GM18507 (cell line): ENCODE measurements around the gene SLC9A3.
"Not testable (repeated sequence)": the region's sequence is repeated elsewhere in the genome, so short reads cannot be mapped to it uniquely, and the experiment has no call there.

Source experiments
- DNase-seq: peaks from one replicate; pipeline ENCODE4 v3.0.0; 2011; ENCODE audit warnings: low read depth; ENCODE audit not compliant: insufficient read length; ENCODE audit errors: extremely low spot score
- FAIRE-seq: peaks from 2 replicates; lab custom pipeline; 2011; peaks lifted over from hg19 to GRCh38; lab: Jason Lieb, UNC

The SLC9A3 gene

DNA sequence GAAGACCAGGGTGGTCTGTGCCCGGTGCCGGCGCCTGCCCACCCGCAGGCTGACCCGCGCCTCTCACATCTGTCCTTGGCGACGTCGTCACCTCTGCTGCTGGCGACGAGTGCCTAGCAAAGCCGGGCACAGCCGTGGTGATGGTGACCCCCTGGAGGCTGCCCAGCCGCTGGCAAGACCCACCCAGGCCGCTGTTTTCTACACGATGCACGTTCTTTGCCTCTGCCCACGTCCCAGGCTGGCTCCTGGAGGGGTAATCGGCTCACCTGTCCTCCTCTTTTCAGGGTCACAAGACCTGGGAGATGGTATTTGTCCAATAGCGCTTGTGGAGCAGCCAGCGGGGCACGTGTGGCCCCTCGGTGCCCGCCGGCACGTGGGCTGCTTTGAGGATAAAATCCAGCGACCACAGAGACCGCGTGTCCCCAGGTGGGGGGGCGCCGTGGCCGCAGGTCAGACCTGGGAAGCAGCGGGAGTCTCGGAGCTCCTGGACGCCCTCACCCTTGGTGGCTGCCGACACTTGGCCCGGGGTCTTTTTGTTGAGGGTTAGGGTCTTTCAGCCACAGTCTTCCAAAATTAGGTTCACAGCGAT, 29.5 kb downstream of the SLC9A3 start:
- DNase-seq (no peak), FAIRE-seq (no peak)

DNA sequence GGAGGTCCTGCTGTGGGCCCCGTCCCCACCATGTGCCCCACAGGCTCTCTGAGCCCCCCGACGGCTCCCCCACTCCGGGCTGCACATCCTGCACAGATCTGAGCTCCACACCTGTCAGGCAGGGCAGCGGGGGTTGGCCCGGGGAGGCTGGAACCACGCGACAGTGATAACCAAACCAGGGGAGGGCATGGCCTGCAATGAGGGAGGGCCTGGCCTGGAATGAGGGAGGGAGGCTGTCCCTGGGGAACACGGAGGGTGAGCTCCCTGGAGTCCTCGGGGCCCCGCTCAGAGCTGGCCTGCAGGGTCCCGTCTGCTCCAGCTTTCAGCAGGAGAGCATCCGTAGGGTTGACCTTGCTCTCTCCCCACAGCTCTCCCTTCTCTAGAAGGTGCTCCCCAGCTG, 30.5 kb downstream of the SLC9A3 start:
- FAIRE-seq (no peak), DNase-seq (no peak)

DNA sequence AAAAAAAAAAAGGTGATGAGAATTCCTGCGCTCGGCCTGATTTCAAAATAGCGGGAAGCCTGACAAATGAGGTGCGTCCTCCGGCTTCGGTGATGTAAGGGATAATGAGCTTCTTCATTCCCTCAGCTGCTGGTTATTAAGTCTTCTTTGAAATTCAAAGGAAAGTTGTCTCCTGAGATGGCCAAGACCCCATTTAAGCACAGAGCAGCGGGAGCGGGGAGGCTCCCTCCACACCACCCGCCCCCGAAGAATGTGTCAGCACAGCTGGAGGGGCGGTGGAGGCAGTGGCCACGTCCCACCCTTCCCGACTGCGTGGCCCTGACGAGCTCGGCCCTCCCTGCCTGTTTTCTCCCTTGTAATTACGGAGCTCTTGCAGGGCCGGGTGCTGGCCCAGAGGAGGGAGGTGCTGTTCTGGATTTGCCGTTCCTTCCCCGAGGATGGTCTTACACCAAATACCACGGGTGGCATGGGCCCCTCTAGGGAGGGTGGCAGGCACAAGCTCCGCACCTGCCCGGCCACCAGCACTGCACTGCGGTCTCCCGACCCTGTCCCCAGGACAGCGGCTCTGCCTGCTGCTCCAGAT, 31.0 kb downstream of the SLC9A3 start:
- DNase-seq = no peak
- no peak for FAIRE-seq

DNA sequence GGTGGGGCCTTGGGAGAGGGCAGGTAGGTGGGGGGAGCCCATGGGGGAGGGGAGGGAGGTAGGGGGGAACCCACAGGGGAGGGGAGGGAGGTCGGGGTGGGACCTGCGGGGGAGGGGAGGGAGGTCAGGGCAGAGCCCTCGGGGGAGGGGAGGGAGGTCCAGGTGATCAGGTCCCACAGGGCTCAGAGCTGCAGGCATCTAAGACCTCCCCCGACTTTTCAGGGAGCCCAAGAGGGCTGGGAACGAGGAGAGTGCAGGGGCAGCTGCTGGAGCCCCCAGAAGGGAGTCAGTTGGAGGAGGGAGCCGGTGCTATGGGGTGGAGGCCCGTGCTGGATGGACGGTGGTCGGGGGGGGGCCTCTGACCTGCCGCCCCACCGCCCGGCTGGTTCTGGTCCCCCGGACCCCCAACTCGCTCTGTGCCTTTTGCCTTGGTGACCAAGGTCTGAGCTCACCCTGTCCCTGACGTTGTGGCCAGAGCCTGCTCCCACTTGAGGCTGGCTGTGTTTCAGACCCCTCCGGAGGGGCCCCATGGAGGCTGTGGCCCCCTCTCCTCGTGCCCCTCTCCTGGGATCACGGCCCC, 31.8 kb downstream of the SLC9A3 start:
- DNase-seq (no peak), FAIRE-seq (no peak)

DNA sequence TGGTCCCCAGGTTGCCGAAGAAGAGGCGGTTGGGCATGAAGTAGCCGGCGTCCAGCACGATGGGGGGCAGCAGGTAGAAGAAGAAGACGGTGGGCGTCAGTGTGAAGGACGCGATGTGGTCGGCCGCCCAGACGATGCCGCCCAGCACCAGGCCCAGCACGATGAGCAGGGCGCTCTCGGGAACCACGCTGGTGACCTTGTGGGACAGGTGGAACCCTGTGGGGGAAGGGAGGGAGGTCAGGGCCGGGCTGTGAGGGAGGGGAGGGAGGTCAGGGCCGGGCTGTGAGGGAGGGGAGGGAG, 32.4 kb downstream of the SLC9A3 start:
- DNase-seq = no peak
- FAIRE-seq = no peak

DNA sequence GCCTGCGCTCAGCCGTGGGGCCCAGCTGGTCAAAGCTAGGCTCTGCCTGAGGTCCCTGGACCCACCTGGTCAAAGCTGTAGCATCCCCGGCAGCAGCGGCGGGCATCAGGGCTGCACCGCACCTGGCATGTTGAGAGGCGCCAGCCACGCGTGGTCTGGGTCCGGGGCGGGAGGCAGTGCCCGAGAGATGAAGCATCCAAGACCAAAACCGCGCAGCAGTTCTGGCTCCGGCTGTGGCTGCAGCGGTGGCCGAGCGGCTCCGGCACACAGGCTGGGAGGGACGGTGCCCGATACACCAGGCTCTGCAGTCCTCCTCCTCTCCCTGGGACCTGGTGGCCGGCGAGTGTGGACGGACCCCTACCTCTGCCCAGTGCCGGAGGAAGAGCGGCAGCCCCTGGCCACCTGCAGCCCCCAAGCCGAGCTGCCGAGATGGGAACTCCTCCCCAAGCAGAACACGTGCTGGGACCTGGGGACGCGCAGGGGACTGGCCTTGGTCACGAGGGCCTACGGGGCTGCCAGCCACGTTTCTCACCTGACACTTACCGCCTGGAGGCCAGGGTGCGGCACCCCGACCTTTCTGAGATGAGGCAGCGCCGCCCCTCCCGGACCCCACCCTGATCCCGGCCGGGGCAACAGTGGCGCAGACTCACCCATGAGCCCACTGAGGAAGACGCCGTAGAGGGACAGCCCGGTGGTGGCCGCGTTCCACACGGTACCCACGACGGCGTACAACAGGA, 33.0 kb downstream of the SLC9A3 start:
- FAIRE-seq (no peak), DNase-seq (no peak)

DNA sequence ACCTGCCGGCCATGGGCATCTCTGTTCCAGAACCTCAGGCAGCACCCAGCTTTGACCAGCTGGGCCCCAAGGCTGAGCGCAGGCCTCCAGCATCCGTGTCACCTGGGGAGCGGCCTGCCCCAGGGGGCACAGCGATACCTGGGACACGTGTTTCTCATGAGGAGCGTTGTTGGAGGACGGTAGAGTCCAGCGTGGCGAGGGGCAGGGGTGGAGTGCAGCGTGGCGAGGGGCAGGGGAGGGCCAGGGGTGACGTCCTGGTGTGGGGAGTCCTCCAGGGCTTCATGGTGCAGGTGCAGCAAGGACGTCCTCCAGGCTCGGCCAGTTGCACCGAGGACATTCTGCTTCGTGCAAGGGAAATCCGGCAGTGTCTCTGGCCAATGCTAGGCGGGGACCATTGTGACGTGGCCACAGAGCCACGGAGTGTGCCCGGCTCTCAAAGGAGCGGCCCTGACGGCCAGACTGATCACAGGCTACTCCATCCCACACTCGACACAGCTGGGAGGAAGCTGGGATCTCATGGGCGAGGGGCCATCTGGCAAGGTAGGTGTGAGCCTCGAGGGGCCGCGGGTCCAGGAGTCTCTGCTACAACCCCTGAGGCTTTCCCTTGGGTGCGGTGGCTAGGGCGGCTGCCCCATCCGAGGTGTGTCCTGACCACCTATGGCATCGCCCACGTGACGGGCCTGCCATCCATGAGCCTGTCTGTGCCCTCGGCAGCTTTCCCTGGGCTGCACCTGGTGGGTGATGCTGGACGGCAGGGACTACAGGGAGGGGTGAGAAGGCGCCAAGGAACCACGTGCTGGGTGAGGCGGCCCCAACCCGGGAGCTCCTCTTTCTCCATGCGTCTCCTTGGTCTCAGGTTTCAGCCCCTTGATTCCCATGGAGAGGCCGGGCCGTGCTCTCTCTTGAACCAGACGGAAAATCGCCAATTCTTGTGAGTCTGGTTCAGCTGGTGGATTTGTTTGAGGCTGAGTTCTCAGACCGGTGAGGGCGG, 33.8 kb downstream of the SLC9A3 start:
- FAIRE-seq = no peak
- DNase-seq = no peak

DNA sequence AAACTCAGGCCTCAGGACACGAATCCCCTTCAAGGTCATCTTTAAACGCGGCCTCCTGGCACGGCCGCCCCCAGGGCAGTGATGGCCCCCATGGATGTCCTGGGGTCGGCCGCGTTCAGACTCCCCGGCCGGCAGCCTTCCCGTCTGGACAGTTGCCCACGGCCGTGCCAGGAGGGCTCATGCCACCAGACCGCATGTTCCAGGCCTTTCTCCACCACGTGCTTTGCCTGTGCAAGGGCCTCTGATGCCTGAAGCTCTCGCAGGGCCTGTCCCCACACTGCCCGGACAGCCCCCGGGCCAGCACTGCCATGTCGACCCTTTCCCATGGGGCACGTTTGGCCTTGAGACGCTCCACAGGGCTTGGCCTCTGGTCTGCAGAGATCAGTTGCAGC, 34.6 kb downstream of the SLC9A3 start:
- FAIRE-seq (no peak), DNase-seq (no peak)

DNA sequence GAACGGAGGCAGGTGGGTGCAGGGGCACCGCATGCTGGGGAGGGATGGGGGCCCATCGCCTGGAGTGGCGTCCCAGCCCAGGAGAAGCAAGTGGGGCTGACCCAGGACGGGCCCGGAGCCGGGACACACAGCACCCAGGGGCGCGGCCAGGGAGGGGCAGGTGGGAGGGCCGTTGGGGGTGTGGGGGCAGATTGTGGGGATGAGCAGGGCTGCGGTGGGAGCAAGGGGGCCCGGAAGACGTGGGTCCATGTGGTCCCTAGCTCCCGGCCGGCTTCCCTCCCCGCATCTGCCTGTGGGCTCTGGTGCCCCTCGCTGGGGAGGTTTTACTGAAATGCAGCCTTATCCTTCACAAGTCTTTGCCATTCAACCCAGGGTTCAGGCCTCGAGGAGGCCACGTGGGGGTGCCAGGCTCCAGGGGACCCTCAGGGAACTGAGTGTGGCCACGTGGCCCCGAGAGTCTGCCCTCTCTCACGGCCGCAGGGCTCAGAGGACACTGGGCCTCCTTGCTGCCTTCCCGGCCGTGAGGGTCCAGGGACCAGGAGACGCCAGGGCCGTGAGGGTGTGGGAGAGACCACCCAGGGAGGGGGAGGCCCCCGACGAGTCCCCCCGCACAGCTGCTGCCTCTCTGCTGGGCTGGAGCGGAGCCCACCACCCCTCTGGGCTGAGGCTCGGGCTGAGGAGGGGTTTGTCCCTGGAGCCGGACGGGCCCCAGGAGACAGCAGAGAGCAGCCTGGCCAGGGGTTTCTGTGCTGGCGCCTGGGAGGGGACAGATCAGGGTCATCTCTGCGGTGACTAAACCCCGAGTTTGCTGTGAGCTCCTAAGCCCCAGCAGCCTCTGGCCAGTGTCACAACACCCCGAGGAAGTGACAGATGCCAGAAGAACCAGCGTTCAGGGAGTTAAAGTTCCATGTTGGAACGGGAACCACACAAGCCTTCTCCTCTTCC, 35.2 kb downstream of the SLC9A3 start:
- FAIRE-seq = no peak

DNA sequence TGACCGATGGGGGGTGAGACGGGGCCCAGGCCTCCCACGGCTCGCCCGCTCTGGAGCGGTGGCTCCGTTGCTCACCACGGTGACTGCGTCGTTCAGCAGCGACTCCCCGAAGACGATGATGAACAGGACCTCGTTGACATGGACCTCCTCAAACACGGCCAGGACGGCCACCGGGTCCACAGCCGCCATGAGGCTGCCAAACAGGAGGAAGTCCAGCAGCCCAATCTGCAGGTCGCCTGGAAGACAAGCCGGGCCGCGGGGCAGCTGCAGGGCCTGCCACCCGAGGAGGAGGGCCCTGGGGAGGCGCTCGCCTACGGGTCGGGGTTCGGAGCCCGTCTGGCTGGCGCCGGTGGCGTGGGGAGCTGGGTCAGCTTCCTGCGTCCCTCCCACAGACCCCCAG, 36.0 kb downstream of the SLC9A3 start:
- DNase-seq = no peak
- no peak for FAIRE-seq

More for the DNA sequence above, 35.2 kb downstream of the SLC9A3 start:
- DNase-seq = no peak

DNA sequence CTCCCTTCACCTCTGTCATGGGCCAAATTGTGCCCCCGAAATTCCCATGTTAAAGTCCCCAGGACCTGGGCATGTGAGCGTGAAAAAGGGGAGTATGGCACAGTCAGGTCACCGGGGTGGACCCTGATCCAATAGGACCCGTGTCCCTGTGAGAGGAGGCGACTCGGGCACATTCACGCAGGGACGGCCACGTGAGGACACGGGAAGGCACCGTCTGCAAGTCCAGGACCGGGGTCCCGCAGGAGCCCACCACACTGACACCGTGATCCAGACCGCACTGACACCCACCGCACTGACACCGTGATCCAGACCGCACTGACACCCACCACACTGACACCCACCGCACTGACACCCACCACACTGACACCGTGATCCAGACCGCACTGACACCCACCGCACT, 37.7 kb downstream of the SLC9A3 start:
- not testable (repeated sequence) for DNase-seq, FAIRE-seq

DNA sequence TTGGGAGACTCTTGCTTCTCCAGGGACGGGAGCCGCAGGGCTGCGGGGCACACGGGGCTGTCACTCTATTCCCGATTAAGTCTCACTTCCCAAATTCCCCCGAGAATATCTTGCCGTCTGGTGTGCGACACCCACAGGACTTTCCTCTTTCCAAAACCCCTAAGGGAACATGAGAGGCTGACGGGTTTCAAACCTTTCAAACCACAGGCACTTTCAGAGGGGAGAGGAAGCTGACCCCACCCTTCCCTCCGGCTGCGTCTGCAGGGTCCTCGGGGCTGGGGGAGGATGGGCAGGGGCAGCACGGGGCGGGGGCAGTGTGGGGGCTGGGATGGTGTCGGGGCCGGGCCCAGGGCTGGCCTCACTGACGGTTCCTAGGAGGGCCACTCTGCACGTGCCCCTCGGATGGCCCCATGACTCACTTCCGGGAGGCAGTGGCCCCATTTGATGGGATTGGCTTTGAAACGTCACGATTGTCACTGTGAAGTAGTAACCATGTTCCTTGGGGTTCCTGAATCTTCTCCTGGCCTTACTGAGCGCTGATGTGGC, 38.2 kb downstream of the SLC9A3 start:
- no peak for FAIRE-seq
- DNase-seq = no peak

DNA sequence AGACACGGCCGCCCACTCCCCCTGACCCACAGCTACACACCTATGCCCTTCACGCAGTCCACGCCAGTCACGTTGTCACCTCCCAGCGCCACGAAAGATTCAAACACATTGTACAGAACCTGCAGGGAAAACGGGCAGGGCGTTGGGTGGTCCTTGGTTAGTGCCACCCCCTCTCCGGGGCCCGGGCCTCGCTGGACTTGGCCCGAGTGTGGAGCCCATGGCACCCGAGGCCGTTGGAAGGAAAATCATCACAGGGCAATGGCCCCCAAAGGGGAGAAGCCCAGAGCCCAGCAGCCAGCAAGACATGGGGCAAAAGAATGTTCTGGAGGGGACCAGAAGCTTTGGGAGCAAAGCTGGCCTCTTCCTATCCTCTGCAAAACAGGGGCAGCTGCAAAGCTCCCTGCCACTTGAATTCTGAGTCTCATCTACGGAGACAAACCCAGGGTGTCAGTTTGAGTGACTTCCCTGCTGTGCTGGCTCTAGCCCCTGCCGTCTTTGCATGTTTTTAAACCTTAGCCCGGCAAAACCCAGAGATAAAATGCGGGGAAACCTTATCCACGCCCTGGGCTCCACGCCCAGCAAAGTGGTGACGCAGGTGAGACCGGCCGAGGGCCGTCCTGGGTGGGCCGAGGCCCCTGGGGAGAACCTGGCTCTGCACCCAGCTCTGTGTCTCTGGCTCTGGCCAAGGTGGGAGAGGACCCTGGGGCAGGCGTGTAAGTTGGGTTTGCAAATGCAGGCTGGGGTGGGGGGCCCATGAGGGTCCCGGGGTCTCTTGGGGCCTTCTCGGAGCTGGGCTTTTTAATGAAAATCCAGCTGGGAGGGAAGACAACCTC, 38.9 kb downstream of the SLC9A3 start:
- no peak for DNase-seq
- no peak for FAIRE-seq

DNA sequence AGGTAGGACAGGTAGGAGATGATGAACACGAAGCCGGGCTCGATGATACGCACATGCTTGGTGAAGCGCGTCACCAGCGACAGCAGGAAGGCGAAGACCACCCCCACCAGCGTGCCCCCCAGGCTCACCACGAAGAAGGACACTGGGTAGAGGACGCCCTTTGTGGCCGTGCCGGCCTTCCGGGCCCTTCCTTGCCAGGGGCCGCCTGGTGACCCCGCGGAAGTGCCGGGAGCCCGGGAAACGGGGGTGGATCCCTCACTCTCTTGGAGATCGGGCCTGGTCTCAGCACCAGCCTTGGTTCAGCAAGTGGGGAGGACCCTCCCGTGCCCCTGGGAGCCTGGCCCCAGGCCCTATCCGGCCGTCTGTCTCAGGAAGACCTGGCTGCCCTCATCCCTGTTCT, 39.7 kb downstream of the SLC9A3 start:
- FAIRE-seq (no peak), DNase-seq (no peak)

DNA sequence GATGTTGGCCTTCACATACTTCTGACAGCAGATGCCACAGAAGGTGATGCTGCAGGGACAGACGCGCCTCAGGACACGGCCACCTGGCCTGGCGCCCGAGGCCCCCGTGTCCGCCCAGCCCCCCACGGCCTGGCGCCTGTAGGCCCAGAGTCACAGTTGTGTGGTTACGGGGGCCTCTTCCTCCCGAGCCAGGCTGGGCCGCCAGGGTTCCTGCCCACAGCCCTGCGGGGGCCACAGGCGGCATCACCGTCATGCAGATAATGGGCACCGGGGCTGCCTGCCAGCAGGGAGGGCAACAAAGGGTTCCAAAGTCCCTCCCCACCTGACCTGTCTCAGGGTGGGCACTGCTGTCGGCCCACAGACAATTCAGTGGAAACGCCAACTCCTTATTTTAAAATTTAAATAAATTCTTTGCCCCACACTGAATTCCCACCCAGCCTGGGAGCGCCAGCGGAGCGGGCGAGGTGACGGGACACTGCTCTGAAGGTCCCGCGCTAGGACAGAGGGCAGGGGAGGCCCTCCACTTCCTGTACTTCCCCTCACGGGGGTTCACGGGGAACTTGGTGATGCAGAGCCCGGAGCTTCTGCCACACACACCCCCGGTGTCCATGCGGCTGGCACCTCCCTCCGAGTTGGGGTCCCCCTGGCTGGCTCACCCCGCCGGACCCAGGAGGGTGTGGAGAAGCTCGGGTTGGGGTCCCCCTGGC, 40.7 kb downstream of the SLC9A3 start:
- no peak for FAIRE-seq
- no peak for DNase-seq

DNA sequence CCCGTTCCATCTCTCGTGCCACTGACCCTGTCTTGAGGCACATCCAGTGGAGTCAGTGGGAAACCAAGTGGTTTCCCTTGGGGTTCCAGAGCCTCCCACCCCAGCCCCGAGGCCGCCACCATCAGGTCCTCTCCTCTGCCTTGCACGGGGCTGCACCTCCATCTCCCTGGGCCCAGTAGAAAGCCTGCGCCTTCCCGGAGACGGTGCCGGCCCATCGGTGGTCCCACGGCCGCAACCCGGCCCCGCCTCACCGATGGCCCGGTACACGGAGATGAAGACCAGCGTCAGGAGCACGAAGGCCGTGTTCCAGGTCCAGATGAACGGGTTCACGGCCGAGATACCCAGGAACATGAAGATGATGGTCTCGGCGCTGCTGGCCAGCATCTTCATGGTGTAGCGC, 41.2 kb downstream of the SLC9A3 start:
- FAIRE-seq = no peak
- DNase-seq = no peak

DNA sequence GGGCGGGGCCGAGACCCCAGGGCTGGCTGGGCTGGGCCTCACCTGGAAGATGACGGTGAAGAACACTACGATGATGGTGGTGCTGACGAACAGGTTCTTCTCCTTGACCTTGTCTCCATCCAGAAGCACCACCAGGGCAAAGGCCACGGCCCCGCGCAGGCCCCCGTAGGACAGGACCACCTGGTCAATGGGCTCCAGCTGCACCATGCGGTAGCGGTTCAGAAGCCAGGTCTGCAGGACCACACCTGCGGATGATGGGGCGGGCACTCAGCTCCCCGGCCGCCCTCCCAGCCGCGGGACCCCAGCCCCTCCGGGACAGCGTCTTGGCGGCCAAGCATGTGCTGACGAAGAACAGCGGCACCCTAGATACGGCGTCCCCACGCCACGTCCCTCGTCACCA, 41.7 kb downstream of the SLC9A3 start:
- no peak for FAIRE-seq
- DNase-seq = no peak
